ENCODE data around the gene LCK. TPM values are rescaled to one million over a fixed set of nuclear protein-coding genes. Genes with fewer than 3 reads are reported as not detected.
A peak's percentile ranks its signal among the peaks of the same experiment; 100 is the strongest.

The LCK gene
- polyA plus RNA-seq, 1 experiment: 0.11 TPM

- H3K36me3 ChIP-seq (ENCODE audit: control insufficient read depth, insufficient read depth, low read length): peaks cover 17% of the 10 kb centered on the region
- DNase-seq (ENCODE audit: low read depth): no peak
- POLR2A ChIA-PET: no interaction called here
- no peaks in the 10 kb centered on the region for H3K27me3 ChIP-seq (ENCODE audit: control insufficient read depth, insufficient read depth, low read length)
- TF ChIP-seq CTCF (IDR thresholded peaks at IDR 0.05; ENCODE audit: insufficient read depth, low read depth, low read length): no peak
- CTCF ChIA-PET: interaction anchor here (0.5 to 2.1 kb wide), 7 partner anchors 9 to 313 kb away, joined by 3 to 5 read pairs (median 3); no protein-coding TSS in a partner anchor
- H3K4me3 ChIP-seq (ENCODE audit: low read depth, low read length): no peak overlapping the region
These were observed 82.3 kb downstream of the LCK start for GRCh38 chr1:32333251-32333963.

GRCh38 chr1:32334274-32334861 lies 83.3 kb downstream of the LCK start:
- Histone ChIP-seq H3K4me3 (ENCODE audit: low read depth, low read length) (peak overlapping the region; percentile 61), H3K27me3 (ENCODE audit: control insufficient read depth, insufficient read depth, low read length) (no peaks in the 10 kb centered on the region), H3K36me3 (ENCODE audit: control insufficient read depth, insufficient read depth, low read length) (peaks cover 16% of the 10 kb centered on the region)
- POLR2A ChIA-PET: interaction anchor here (0.5 kb wide), 1 partner anchor 44 kb away, joined by 3 read pairs; no protein-coding TSS in a partner anchor
- TF ChIP-seq CTCF (IDR thresholded peaks at IDR 0.05; ENCODE audit: insufficient read depth, low read depth, low read length): no peak
- CTCF ChIA-PET: interaction anchor here (0.5 to 2.1 kb wide), 3 partner anchors 17 to 314 kb away, joined by 3 to 5 read pairs (median 4); no protein-coding TSS in a partner anchor
- no peak for DNase-seq (ENCODE audit: low read depth)

- POLR2A ChIA-PET: interaction anchor here (1.2 kb wide), 2 partner anchors 16 to 119 kb away, joined by 10 to 17 read pairs; no protein-coding TSS in a partner anchor
- CTCF ChIA-PET: interaction anchor here (0.6 to 2.2 kb wide), 8 partner anchors 19 to 184 kb away, joined by 3 to 8 read pairs (median 6); partner anchors contain the start of gene IQCC
- peaks cover 14% of the 10 kb centered on the region for H3K36me3 ChIP-seq (ENCODE audit: control insufficient read depth, insufficient read depth, low read length)
- DNase-seq (ENCODE audit: low read depth): no peak
- peak overlapping the region; percentile 61 for H3K4me3 ChIP-seq (ENCODE audit: low read depth, low read length)
- peak; percentile 63 for TF ChIP-seq CTCF (IDR thresholded peaks at IDR 0.05; ENCODE audit: insufficient read depth, low read depth, low read length)
- no peaks in the 10 kb centered on the region for H3K27me3 ChIP-seq (ENCODE audit: control insufficient read depth, insufficient read depth, low read length)
These were observed 83.9 kb downstream of the LCK start for GRCh38 chr1:32334864-32335534.

GRCh38 chr1:32335535-32335789 lies 84.4 kb downstream of the LCK start:
- DNase-seq (ENCODE audit: low read depth): no peak
- TF ChIP-seq CTCF (IDR thresholded peaks at IDR 0.05; ENCODE audit: insufficient read depth, low read depth, low read length): no peak
- ChIA-PET POLR2A (interaction anchor here (0.6 to 1.2 kb wide), 4 partner anchors 16 to 464 kb away, joined by 3 to 17 read pairs (median 7); no protein-coding TSS in a partner anchor), CTCF (interaction anchor here (0.6 to 2.2 kb wide), 9 partner anchors 18 to 185 kb away, joined by 3 to 8 read pairs (median 5); partner anchors contain the start of gene IQCC)
- no peaks in the 10 kb centered on the region for H3K27me3 ChIP-seq (ENCODE audit: control insufficient read depth, insufficient read depth, low read length)
- H3K36me3 ChIP-seq (ENCODE audit: control insufficient read depth, insufficient read depth, low read length): peaks cover 12% of the 10 kb centered on the region
- H3K4me3 ChIP-seq (ENCODE audit: low read depth, low read length): peak overlapping the region; percentile 61

Small RNAs within 50 kb of the gene (small RNA-seq; reads per million reads assigned to genes)
- gene RF00017 (ENCODE audit: insufficient read length, low read depth, low replicate concordance) (not detected), gene RF00019 (ENCODE audit: insufficient read length, low read depth, low replicate concordance) (not detected)

Other genes starting within 250 kb of the LCK start
- 24.1 and 27.5 TPM in 2 replicates for gene KHDRBS1, start 237.4 kb upstream of the LCK start, polyA plus RNA-seq (2011; rRNA removed)
- gene TMEM39B, start 178.3 kb upstream of the LCK start, polyA plus RNA-seq (2011; rRNA removed): 19.3 and 31.1 TPM in 2 replicates
- 26.6 and 29.8 TPM in 2 replicates for gene KPNA6, start 143.2 kb upstream of the LCK start, polyA plus RNA-seq (2011; rRNA removed)
- 38.1 and 38.5 TPM in 2 replicates for gene TXLNA, start 71.6 kb upstream of the LCK start, polyA plus RNA-seq (2011; rRNA removed)
- 11.5 and 13.9 TPM in 2 replicates for gene CCDC28B, start 50.7 kb upstream of the LCK start, polyA plus RNA-seq (2011; rRNA removed)
- 1.4 and 2.1 TPM in 2 replicates for gene IQCC, start 45.6 kb upstream of the LCK start, polyA plus RNA-seq (2011; rRNA removed)
- gene DCDC2B, start 42.2 kb upstream of the LCK start, polyA plus RNA-seq (2011; rRNA removed): not detected in 2 replicates
- gene TMEM234, start 28.9 kb upstream of the LCK start, polyA plus RNA-seq (2011; rRNA removed): 29.4 and 37.8 TPM in 2 replicates
- gene EIF3I, start 28.9 kb upstream of the LCK start, polyA plus RNA-seq (2011; rRNA removed): 412 and 478 TPM in 2 replicates
- 3.3 and 3.5 TPM in 2 replicates for gene FAM167B, start 4.0 kb upstream of the LCK start, polyA plus RNA-seq (2011; rRNA removed)
- 155 and 185 TPM in 2 replicates for gene HDAC1, start 40.8 kb downstream of the LCK start, polyA plus RNA-seq (2011; rRNA removed)
- 41.3 and 52.0 TPM in 2 replicates for gene MARCKSL1, start 85.0 kb downstream of the LCK start, polyA plus RNA-seq (2011; rRNA removed)
- 1.3 and 2.4 TPM in 2 replicates for gene FAM229A, start 111.2 kb downstream of the LCK start, polyA plus RNA-seq (2011; rRNA removed)
- 0.39 and 0.42 TPM in 2 replicates for gene TSSK3, start 111.3 kb downstream of the LCK start, polyA plus RNA-seq (2011; rRNA removed)
- gene BSDC1, start 143.2 kb downstream of the LCK start, polyA plus RNA-seq (2011; rRNA removed): 53.6 and 74.1 TPM in 2 replicates
- not detected in 2 replicates for gene ZBTB8B, start 213.8 kb downstream of the LCK start, polyA plus RNA-seq (2011; rRNA removed)

All from BJ (cell line).